Measurements from ENCODE around the gene PARVG.

DNA sequence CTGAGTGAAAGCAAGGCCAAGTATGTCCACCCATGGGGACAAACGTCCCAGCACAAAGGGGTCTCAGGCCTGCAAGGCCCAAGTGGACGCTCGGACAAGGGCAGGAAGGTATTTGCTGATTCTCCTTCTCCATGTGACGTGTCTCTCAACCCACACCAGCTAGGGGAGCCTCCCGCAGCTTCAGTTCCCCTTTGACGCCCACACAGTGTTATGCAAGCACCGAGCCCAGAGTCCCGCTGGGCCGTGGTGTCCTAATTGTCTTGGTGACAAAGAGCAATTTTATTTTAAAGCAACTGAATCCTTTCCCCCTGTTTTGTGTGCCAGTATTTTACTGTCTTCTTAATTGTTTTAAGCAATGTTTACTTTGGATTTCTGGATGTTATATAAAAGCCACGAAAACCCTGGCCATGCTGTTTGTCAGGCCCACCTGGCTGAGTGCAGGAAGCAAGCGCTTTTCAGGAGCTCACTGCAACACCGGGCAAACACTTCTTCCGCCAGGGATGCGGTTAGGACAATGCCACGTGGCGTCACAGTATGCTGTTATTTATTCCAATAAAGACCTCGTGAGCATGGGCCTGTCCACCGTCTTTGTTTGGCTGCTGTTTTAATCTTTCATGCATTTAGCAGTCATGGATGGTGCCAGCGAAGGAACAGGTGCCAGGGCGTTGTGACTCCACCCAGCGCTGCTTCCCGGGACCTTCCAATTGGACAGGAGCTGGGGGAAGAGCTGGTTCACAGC is 8.2 kb upstream of the PARVG start:
- TF ChIP-seq NR3C1 (CRISPR knock-in tag; IDR thresholded peaks at IDR 0.05) (no peak), TP53 (CRISPR knock-in tag; conservative IDR thresholded peaks at IDR 0.05) (no peak), ZNF629 (CRISPR knock-in tag; conservative IDR thresholded peaks at IDR 0.05) (no peak), TBP (CRISPR knock-in tag; IDR thresholded peaks at IDR 0.05) (no peak), RERE (CRISPR knock-in tag; IDR thresholded peaks at IDR 0.05; ENCODE audit: low read depth) (no peak), TAF15 (IDR thresholded peaks at IDR 0.05; ENCODE audit: low read depth, low read length, poor library complexity, severe bottlenecking) (no peak), STAG1 (CRISPR knock-in tag; IDR thresholded peaks at IDR 0.05) (no peak)
